ENCODE measurements around the gene UBE2J2. TPM values are rescaled to one million over a fixed set of nuclear protein-coding genes. Genes with fewer than 3 reads are reported as not detected.

UBE2J2 gene
- total and polyA plus RNA-seq, 2 of the 13 experiments (the other 11 are each of a cell fraction or from before 2014, with no cell fraction given) = 25.4 to 29.4 TPM

DNA sequence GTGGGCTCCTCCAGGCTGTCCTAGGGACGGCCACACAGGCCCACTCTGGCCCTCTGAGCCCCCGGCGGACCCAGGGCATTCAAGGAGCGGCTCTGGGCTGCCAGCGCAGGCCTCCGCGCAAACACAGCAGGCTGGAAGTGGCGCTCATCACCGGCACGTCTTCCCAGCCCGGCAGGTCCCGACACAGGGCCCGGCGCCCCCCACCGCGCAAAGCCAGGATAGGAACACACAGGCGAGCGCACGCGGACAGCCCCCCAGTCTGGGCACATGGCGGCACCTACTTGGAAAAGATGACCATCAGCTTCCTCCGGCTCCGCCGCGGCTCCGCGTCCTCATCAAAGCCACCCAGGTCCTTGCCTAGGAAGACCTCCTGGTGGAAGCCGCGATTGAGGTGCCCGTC, 45.5 kb downstream of the UBE2J2 start:
- H3K9me3 ChIP-seq (ENCODE audit: low read length) = no peaks in the 10 kb centered on the region
- H3K36me3 ChIP-seq (replicated peaks in 1 of 2; ENCODE audit: control insufficient read depth in 1 of 2, insufficient read depth in 2 of 2, low read length in 2 of 2) = peaks cover 19 to 47% of the 10 kb centered on the region in 2 experiments
- no TSS peak for BruUV-seq (replicated peaks)
- 0 out of 2 replicates have a peak, but pooled peaks cover 7% of the 10 kb centered on the region for H4K20me1 ChIP-seq (ENCODE audit: insufficient read depth, low read length)
- H2AFZ ChIP-seq (ENCODE audit: low read length) = no peak overlapping the region
- H3K4me3 ChIP-seq (replicated peaks in 1 of 3; ENCODE audit: insufficient read depth in 1 of 3, low read depth in 2 of 3, low read length in 3 of 3) = no peak overlapping the region
- H3K4me2 ChIP-seq (ENCODE audit: low read depth, low read length) = no peak overlapping the region
- POLR2A ChIA-PET = no interaction called here
- no peaks in the 10 kb centered on the region; a peak in 1 of 5 replicates for H3K27me3 ChIP-seq (ENCODE audit: control insufficient read depth in 1 of 2, insufficient read depth in 2 of 2, low read length in 2 of 2)
- DNase-seq (ENCODE audit: low spot score) (no peak), FAIRE-seq (no peak), ATAC-seq (no peak)
- intact Hi-C loops (cut with micrococcal nuclease; ENCODE audit: unreplicated experiment) = no loop called here
- no peak overlapping the region for H3K9ac ChIP-seq (ENCODE audit: insufficient read depth, low read depth, low read length)
- 93% methylated on average over 14 of the region's 30 CpGs for WGBS (ENCODE audit: low lambda C conversion rate)
- in situ Hi-C loops (cut with HindIII; ENCODE audit: extremely low pct_ligation_motif_present, low pct_unique_long_range_greater_than_20kb) = no loop called here
- CTCF ChIA-PET (ENCODE audit: low intra/inter-chr PET ratio, low total read pairs) = no interaction called here
- no peak overlapping the region for H3K27ac ChIP-seq (ENCODE audit: extremely low read length, insufficient read depth, low read length)
- peaks cover 24% of the 10 kb centered on the region for H3K4me1 ChIP-seq (ENCODE audit: insufficient read depth, low read length)
- no peak for TF ChIP-seq MAZ (IDR thresholded peaks at IDR 0.05; ENCODE audit: borderline replicate concordance, low read depth, low read length)
- no peak for TF ChIP-seq MAZ (CRISPR knock-in tag; IDR thresholded peaks at IDR 0.05; ENCODE audit: low read depth)
- peak; percentile 62 for TF ChIP-seq AGO2 (optimal IDR thresholded peaks at IDR 0.05; ENCODE audit: low read depth, low read length)
- TF ChIP-seq RBFOX2 (IDR thresholded peaks at IDR 0.05; ENCODE audit: low read depth, low read length) = peak; percentile 48
- H3K79me2 ChIP-seq (ENCODE audit: insufficient read depth, low read length) = peaks cover 53% of the 10 kb centered on the region

DNA sequence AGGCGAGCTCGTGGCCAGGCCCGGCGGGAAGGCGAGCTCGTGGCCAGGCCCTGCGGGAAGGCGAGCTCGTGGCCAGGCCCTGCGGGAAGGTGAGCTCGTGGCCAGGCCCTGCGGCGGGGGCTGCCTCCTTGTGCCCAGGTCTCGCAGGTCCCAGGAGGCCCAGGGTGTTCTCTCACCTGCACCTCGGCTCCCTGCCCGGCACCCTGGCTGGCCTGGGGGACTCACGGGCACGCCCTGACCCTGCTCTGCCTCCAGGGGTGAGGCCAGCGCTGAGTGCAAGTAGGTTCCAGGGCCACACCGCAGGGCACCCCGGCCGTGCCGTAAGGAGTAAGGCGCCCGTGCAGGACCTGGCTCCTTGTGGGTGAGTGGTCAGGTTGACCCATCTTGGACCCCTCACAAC, 46.3 kb downstream of the UBE2J2 start:
- CTCF ChIA-PET (ENCODE audit: low intra/inter-chr PET ratio, low total read pairs) = no interaction called here

More for the DNA sequence above, 46.3 kb downstream of the UBE2J2 start:
- intact Hi-C loops (cut with micrococcal nuclease; ENCODE audit: unreplicated experiment) = no loop called here
- POLR2A ChIA-PET = no interaction called here
- H3K27me3 ChIP-seq (ENCODE audit: control insufficient read depth in 1 of 2, insufficient read depth in 2 of 2, low read length in 2 of 2) = no peaks in the 10 kb centered on the region; a peak in 1 of 5 replicates
- no CpG with 5 or more reads among the region's 25 CpGs for WGBS (ENCODE audit: low lambda C conversion rate)
- FAIRE-seq (no peak), DNase-seq (ENCODE audit: low spot score) (no peak), ATAC-seq (no peak)
- H2AFZ ChIP-seq (ENCODE audit: low read length) = no peak overlapping the region
- H3K4me2 ChIP-seq (ENCODE audit: low read depth, low read length) = no peak overlapping the region
- peaks cover 49% of the 10 kb centered on the region for H3K79me2 ChIP-seq (ENCODE audit: insufficient read depth, low read length)
- H3K36me3 ChIP-seq (replicated peaks in 1 of 2; ENCODE audit: control insufficient read depth in 1 of 2, insufficient read depth in 2 of 2, low read length in 2 of 2) = peaks cover 27 to 55% of the 10 kb centered on the region in 2 experiments
- H3K27ac ChIP-seq (ENCODE audit: extremely low read length, insufficient read depth, low read length) = no peak overlapping the region
- TF ChIP-seq AGO2 (optimal IDR thresholded peaks at IDR 0.05; ENCODE audit: low read depth, low read length) (peak; percentile 0), ZNF850 (CRISPR knock-in tag; conservative IDR thresholded peaks at IDR 0.05) (no peak)
- no peak overlapping the region for H3K4me3 ChIP-seq (replicated peaks in 1 of 3; ENCODE audit: insufficient read depth in 1 of 3, low read depth in 2 of 3, low read length in 3 of 3)
- H4K20me1 ChIP-seq (ENCODE audit: insufficient read depth, low read length) = 0 out of 2 replicates have a peak, but pooled peaks cover 7% of the 10 kb centered on the region
- no TSS peak for BruUV-seq (replicated peaks)
- in situ Hi-C loops (cut with HindIII; ENCODE audit: extremely low pct_ligation_motif_present, low pct_unique_long_range_greater_than_20kb) = no loop called here
- H3K9me3 ChIP-seq (ENCODE audit: low read length) = no peaks in the 10 kb centered on the region
- H3K9ac ChIP-seq (ENCODE audit: insufficient read depth, low read depth, low read length) = no peak overlapping the region
- H3K4me1 ChIP-seq (ENCODE audit: insufficient read depth, low read length) = peaks cover 16% of the 10 kb centered on the region

All from HepG2 (cell line).